ENCODE measurements around the gene FBLN5. TPM values are rescaled to one million over a fixed set of nuclear protein-coding genes. Genes with fewer than 3 reads are reported as not detected.

FBLN5 gene
- polyA plus RNA-seq, 3 donors, result 0.16 TPM; not detected in 2

DNA sequence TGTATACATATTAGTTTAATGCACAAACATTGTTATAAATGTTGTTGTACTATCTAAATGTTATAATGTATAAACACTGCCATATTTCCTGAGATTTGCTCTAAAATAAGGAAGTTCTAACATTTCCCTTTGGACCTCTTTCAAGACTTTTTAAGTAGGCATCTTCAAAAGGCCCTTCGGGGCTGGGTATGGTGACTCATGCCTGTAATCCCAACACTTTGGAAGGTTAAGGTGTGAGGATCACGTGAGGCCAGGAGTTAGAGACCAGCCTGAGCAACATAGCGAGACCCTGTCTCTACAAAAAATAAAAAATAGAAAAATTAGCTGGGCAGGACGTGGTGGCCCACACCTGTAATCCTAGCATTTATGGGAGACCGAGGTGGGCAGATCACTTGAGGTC, 35.5 kb downstream of the FBLN5 start:
- no peak overlapping the region for H3K27ac Mint-ChIP-seq
- WGBS (ENCODE audit: insufficient coverage), result 60% methylated on average over 3 of the region's 5 CpGs
- DNase-seq, result no peak
- intact Hi-C loops (cut with micrococcal nuclease), result no loop called here
- Histone ChIP-seq H3K9me3 (replicated peaks in 1 of 2; ENCODE audit: control insufficient read depth in 1 of 2, insufficient read depth in 1 of 2, low read length in 2 of 2) (no peaks in the 10 kb centered on the region), H3K27me3 (ENCODE audit: control insufficient read depth in 2 of 2, insufficient read depth in 2 of 2, low read length in 2 of 2) (no peaks in the 10 kb centered on the region), H3K9ac (ENCODE audit: insufficient read depth, low read length, poor library complexity, severe bottlenecking) (no peak overlapping the region), H2AFZ (ENCODE audit: insufficient read depth, low read depth, low read length, poor library complexity, severe bottlenecking) (peak overlapping the region; percentile 82), H3K79me2 (ENCODE audit: insufficient read depth, low read length) (no peaks in the 10 kb centered on the region), H3K4me2 (replicated peaks; ENCODE audit: extremely low read depth, low read length, poor library complexity, severe bottlenecking) (peak overlapping the region; percentile 72), H3K27ac (ENCODE audit: low read depth in 1 of 2, low read length in 2 of 2) (peak overlapping the region in 1 of 2 donors; percentile 54), H3K4me3 (replicated peaks in 1 of 3; ENCODE audit: low read depth in 2 of 3, low read length in 3 of 3) (peak overlapping the region in 1 of 3 experiments; percentile 62), H3K36me3 (replicated peaks in 1 of 2; ENCODE audit: control insufficient read depth in 1 of 2, insufficient read depth in 2 of 2, low read length in 2 of 2) (no peaks in the 10 kb centered on the region), H3K4me1 (ENCODE audit: control insufficient read depth in 1 of 2, insufficient read depth in 2 of 2, low read length in 2 of 2) (peaks cover 15 to 16% of the 10 kb centered on the region in 2 donors), H4K20me1 (ENCODE audit: insufficient read depth, low read length) (no peaks in the 10 kb centered on the region)
- H3K9me3 Mint-ChIP-seq, result peaks cover 0 to 3% (median 3%) of the 10 kb centered on the region in 7 donors
- TF ChIP-seq, protein P1, sequence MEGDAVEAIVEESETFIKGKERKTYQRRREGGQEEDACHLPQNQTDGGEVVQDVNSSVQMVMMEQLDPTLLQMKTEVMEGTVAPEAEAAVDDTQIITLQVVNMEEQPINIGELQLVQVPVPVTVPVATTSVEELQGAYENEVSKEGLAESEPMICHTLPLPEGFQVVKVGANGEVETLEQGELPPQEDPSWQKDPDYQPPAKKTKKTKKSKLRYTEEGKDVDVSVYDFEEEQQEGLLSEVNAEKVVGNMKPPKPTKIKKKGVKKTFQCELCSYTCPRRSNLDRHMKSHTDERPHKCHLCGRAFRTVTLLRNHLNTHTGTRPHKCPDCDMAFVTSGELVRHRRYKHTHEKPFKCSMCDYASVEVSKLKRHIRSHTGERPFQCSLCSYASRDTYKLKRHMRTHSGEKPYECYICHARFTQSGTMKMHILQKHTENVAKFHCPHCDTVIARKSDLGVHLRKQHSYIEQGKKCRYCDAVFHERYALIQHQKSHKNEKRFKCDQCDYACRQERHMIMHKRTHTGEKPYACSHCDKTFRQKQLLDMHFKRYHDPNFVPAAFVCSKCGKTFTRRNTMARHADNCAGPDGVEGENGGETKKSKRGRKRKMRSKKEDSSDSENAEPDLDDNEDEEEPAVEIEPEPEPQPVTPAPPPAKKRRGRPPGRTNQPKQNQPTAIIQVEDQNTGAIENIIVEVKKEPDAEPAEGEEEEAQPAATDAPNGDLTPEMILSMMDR (IDR thresholded peaks at IDR 0.05), result no peak
- H3K36me3 Mint-ChIP-seq, result no peaks in the 10 kb centered on the region
- H3K4me3 Mint-ChIP-seq, result peak overlapping the region in 1 of 2 donors; percentile 88
- H3K4me1 Mint-ChIP-seq, result peaks cover 24% of the 10 kb centered on the region
- H3K27me3 Mint-ChIP-seq (ENCODE audit: low read depth in 3 of 3), result peaks cover 0 to 5% (median 2%) of the 10 kb centered on the region in 3 donors

DNA sequence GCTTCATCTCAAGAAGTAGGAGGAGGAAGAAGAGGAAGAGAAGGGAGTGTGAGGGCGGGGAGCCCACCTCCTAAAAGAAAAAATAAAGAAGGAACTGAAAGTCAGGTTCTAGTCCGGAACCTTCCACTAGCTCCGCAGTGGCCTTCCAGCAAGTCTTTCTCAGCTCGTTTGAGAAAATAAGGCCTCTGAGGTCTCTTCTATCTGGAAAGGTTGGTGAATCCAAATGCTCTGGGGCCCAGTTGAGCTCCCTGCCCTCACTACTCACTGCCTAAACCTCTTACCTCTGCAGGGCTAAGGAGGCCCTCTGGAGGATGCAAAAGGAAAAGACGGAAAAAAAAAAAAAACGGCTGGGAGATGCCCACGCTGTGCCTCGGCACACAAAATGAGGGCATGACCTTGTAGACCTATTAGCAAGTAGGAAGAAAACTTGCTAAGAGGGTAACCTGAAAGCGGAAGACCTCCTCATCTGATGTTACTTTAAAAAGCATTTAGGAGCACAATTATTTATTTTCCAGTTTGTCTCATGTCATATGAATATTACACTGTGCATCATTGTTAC, 35.9 kb downstream of the FBLN5 start:
- Histone ChIP-seq H3K4me2 (replicated peaks; ENCODE audit: extremely low read depth, low read length, poor library complexity, severe bottlenecking) (peak overlapping the region; percentile 72), H3K27me3 (ENCODE audit: control insufficient read depth in 2 of 2, insufficient read depth in 2 of 2, low read length in 2 of 2) (no peaks in the 10 kb centered on the region), H4K20me1 (ENCODE audit: insufficient read depth, low read length) (no peaks in the 10 kb centered on the region), H3K79me2 (ENCODE audit: insufficient read depth, low read length) (no peaks in the 10 kb centered on the region), H3K9me3 (replicated peaks in 1 of 2; ENCODE audit: control insufficient read depth in 1 of 2, insufficient read depth in 1 of 2, low read length in 2 of 2) (no peaks in the 10 kb centered on the region), H3K4me3 (replicated peaks in 1 of 3; ENCODE audit: low read depth in 2 of 3, low read length in 3 of 3) (peak overlapping the region in 1 of 3 experiments; percentile 62), H3K27ac (ENCODE audit: low read depth in 1 of 2, low read length in 2 of 2) (peak overlapping the region in 1 of 2 donors; percentile 54), H3K4me1 (ENCODE audit: control insufficient read depth in 1 of 2, insufficient read depth in 2 of 2, low read length in 2 of 2) (peaks cover 15 to 16% of the 10 kb centered on the region in 2 donors), H2AFZ (ENCODE audit: insufficient read depth, low read depth, low read length, poor library complexity, severe bottlenecking) (peak overlapping the region; percentile 82), H3K36me3 (replicated peaks in 1 of 2; ENCODE audit: control insufficient read depth in 1 of 2, insufficient read depth in 2 of 2, low read length in 2 of 2) (no peaks in the 10 kb centered on the region), H3K9ac (ENCODE audit: insufficient read depth, low read length, poor library complexity, severe bottlenecking) (peak overlapping the region; percentile 24)
- Mint-ChIP-seq H3K36me3 (no peaks in the 10 kb centered on the region), H3K27ac (peak overlapping the region in 6 of 7 donors; percentile 47 to 91 (median 69)), H3K27me3 (ENCODE audit: low read depth in 3 of 3) (peaks cover 0 to 5% (median 2%) of the 10 kb centered on the region in 3 donors), H3K4me1 (peaks cover 24% of the 10 kb centered on the region), H3K4me3 (peak overlapping the region; percentile 71 to 88), H3K9me3 (peaks cover 0 to 4% (median 3%) of the 10 kb centered on the region in 7 donors)
- WGBS (ENCODE audit: insufficient coverage), result 0% methylated on average over 5 of the region's 9 CpGs
- TF ChIP-seq, protein P1 (IDR thresholded peaks at IDR 0.05), result peak; percentile 36
- DNase-seq, result peak; percentile 14 to 26 (median 14)
- intact Hi-C loops (cut with micrococcal nuclease), result no loop called here

Measured in CD14-positive monocyte (primary cell).